ENCODE data around the gene GCSAML.

The GCSAML gene

GRCh38 chr1:247552231-247552630 is 3.3 kb downstream of the GCSAML start:
- Histone ChIP-seq H3K4me1 (no peaks in the 10 kb centered on the region), H3K36me3 (no peaks in the 10 kb centered on the region), H3K9me3 (no peaks in the 10 kb centered on the region), H3K4me3 (ENCODE audit: low read depth, low read length) (no peak overlapping the region), H3K27me3 (no peaks in the 10 kb centered on the region)
- DNase-seq, result no peak
- no peak for TF ChIP-seq CTCF (IDR thresholded peaks at IDR 0.05; ENCODE audit: low read depth, low read length)

- Histone ChIP-seq H3K27me3 (no peaks in the 10 kb centered on the region), H3K4me3 (ENCODE audit: low read depth, low read length) (no peak overlapping the region)
- TF ChIP-seq CTCF (IDR thresholded peaks at IDR 0.05; ENCODE audit: low read depth, low read length), result no peak
Measured at GRCh38 chr1:247557926-247558674, 9.2 kb downstream of the GCSAML start.

GRCh38 chr1:247561711-247562110 is 12.8 kb downstream of the GCSAML start:
- Histone ChIP-seq H3K4me1 (no peaks in the 10 kb centered on the region), H3K36me3 (no peaks in the 10 kb centered on the region), H3K4me3 (ENCODE audit: low read depth, low read length) (no peak overlapping the region), H3K9me3 (no peaks in the 10 kb centered on the region), H3K27me3 (no peaks in the 10 kb centered on the region)
- TF ChIP-seq CTCF (IDR thresholded peaks at IDR 0.05; ENCODE audit: low read depth, low read length), result no peak
- DNase-seq, result no peak

More at GRCh38 chr1:247557926-247558674, 9.2 kb downstream of the GCSAML start:
- Histone ChIP-seq H3K9me3 (no peaks in the 10 kb centered on the region), H3K36me3 (no peaks in the 10 kb centered on the region), H3K4me1 (no peaks in the 10 kb centered on the region)
- DNase-seq, result no peak

- DNase-seq, result no peak
- H3K36me3 ChIP-seq, result no peaks in the 10 kb centered on the region
- H3K27me3 ChIP-seq, result no peaks in the 10 kb centered on the region
- no peaks in the 10 kb centered on the region for H3K4me1 ChIP-seq
- TF ChIP-seq CTCF (IDR thresholded peaks at IDR 0.05; ENCODE audit: low read depth, low read length), result no peak
- H3K4me3 ChIP-seq (ENCODE audit: low read depth, low read length), result no peak overlapping the region
- H3K9me3 ChIP-seq, result no peaks in the 10 kb centered on the region
Measured at GRCh38 chr1:247562198-247562597, 13.3 kb downstream of the GCSAML start.

- Histone ChIP-seq H3K4me1 (no peaks in the 10 kb centered on the region), H3K9me3 (no peaks in the 10 kb centered on the region), H3K36me3 (no peaks in the 10 kb centered on the region), H3K4me3 (ENCODE audit: low read depth, low read length) (no peak overlapping the region), H3K27me3 (no peaks in the 10 kb centered on the region)
- no peak for DNase-seq
- TF ChIP-seq CTCF (IDR thresholded peaks at IDR 0.05; ENCODE audit: low read depth, low read length), result no peak
Measured at GRCh38 chr1:247574236-247574635, 25.3 kb downstream of the GCSAML start.

- no peaks in the 10 kb centered on the region for H3K27me3 ChIP-seq
- H3K9me3 ChIP-seq, result no peaks in the 10 kb centered on the region
- H3K36me3 ChIP-seq, result no peaks in the 10 kb centered on the region
- TF ChIP-seq CTCF (IDR thresholded peaks at IDR 0.05; ENCODE audit: low read depth, low read length), result no peak
- no peak for DNase-seq
- no peak overlapping the region for H3K4me3 ChIP-seq (ENCODE audit: low read depth, low read length)
- H3K4me1 ChIP-seq, result no peaks in the 10 kb centered on the region
Measured at GRCh38 chr1:247574664-247575063, 25.7 kb downstream of the GCSAML start.
